SK-N-SH treated with all-trans-retinoic acid at 6 μM for 48 hours (cell line): Measurements from ENCODE around the gene RHNO1.

Experiments used
- ARNTL ChIP-seq: fragments of 450-650 bp; formaldehyde crosslinking; IDR thresholded peaks from 2 replicates; pipeline ENCODE4 v1.5.0; 2020; ENCODE audit warnings: low read depth, mild to moderate bottlenecking, moderate library complexity, borderline replicate concordance
- CREB5 ChIP-seq: fragments of 250-450 bp; sonication (Bioruptor Pico); IDR thresholded peaks from 2 replicates; pipeline ENCODE4 v1.5.1; 2020; ENCODE audit warnings: low read depth, mild to moderate bottlenecking, moderate library complexity
- ISL1 ChIP-seq: fragments of 250-450 bp; sonication (Bioruptor Pico); IDR thresholded peaks from 2 replicates; pipeline ENCODE4 v2.1.2; 2022; ENCODE audit warnings: mild to moderate bottlenecking, moderate library complexity
- PATZ1 ChIP-seq: fragments of 250-450 bp; sonication (Bioruptor Pico); IDR thresholded peaks from 2 replicates; pipeline ENCODE4 v1.8.0; 2020; ENCODE audit warnings: mild to moderate bottlenecking, moderate library complexity, borderline replicate concordance
- POU6F1 ChIP-seq: fragments of 250-450 bp; sonication (Bioruptor Pico); IDR thresholded peaks from 2 replicates; pipeline ENCODE4 v1.8.0; 2021; ENCODE audit warnings: low read depth, mild to moderate bottlenecking, moderate library complexity, borderline replicate concordance
- PPARA ChIP-seq: fragments of 250-450 bp; sonication (Bioruptor Pico); IDR thresholded peaks from 2 replicates; pipeline ENCODE4 v1.5.0; 2020; ENCODE audit warnings: mild to moderate bottlenecking, borderline replicate concordance
- SNAI2 ChIP-seq: fragments of 250-450 bp; sonication (Bioruptor Pico); IDR thresholded peaks from 2 replicates; pipeline ENCODE4 v1.5.0; 2020; ENCODE audit warnings: mild to moderate bottlenecking, moderate library complexity
- ZFP30 ChIP-seq: fragments of 450-650 bp; formaldehyde crosslinking; IDR thresholded peaks from 2 replicates; pipeline ENCODE4 v1.5.0; 2022; ENCODE audit warnings: mild to moderate bottlenecking, moderate library complexity
- ZNF8 ChIP-seq: fragments of 450-650 bp; formaldehyde crosslinking; IDR thresholded peaks from 2 replicates; pipeline ENCODE4 v1.5.0; 2020; ENCODE audit warnings: mild to moderate bottlenecking, moderate library complexity
- TF ChIP-seq, protein P1 (sequence below): fragments of 250-450 bp; sonication (Bioruptor Pico); IDR thresholded peaks from 2 replicates; pipeline ENCODE4 v1.5.0; 2020; ENCODE audit warnings: mild to moderate bottlenecking, moderate library complexity

- TF ChIP-seq POU6F1 (CRISPR knock-in tag) (no peak), ISL1 (CRISPR knock-in tag) (no peak), ZFP30 (CRISPR knock-in tag) (no peak), ARNTL (CRISPR knock-in tag) (no peak), PPARA (CRISPR knock-in tag) (no peak), PATZ1 (CRISPR knock-in tag) (no peak), CREB5 (CRISPR knock-in tag) (no peak), SNAI2 (CRISPR knock-in tag) (no peak), ZNF8 (CRISPR knock-in tag) (no peak)
- TF ChIP-seq, protein P1, sequence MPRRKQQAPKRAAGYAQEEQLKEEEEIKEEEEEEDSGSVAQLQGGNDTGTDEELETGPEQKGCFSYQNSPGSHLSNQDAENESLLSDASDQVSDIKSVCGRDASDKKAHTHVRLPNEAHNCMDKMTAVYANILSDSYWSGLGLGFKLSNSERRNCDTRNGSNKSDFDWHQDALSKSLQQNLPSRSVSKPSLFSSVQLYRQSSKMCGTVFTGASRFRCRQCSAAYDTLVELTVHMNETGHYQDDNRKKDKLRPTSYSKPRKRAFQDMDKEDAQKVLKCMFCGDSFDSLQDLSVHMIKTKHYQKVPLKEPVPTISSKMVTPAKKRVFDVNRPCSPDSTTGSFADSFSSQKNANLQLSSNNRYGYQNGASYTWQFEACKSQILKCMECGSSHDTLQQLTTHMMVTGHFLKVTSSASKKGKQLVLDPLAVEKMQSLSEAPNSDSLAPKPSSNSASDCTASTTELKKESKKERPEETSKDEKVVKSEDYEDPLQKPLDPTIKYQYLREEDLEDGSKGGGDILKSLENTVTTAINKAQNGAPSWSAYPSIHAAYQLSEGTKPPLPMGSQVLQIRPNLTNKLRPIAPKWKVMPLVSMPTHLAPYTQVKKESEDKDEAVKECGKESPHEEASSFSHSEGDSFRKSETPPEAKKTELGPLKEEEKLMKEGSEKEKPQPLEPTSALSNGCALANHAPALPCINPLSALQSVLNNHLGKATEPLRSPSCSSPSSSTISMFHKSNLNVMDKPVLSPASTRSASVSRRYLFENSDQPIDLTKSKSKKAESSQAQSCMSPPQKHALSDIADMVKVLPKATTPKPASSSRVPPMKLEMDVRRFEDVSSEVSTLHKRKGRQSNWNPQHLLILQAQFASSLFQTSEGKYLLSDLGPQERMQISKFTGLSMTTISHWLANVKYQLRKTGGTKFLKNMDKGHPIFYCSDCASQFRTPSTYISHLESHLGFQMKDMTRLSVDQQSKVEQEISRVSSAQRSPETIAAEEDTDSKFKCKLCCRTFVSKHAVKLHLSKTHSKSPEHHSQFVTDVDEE (CRISPR knock-in tag): no peak
Measured at GRCh38 chr12:2900642-2901041, 23.6 kb downstream of the RHNO1 start.
